Measurements from ENCODE around the gene GPR161. TPM values are rescaled to one million over a fixed set of nuclear protein-coding genes. Genes with fewer than 3 reads are reported as not detected.
"Not testable (repeated sequence)": the region's sequence is repeated elsewhere in the genome, so short reads cannot be mapped to it uniquely, and the experiment has no call there.

The GPR161 gene
- total RNA-seq, 1 experiment from 2014 or later: 6.0 TPM

GRCh38 chr1:168157638-168158037, 20.9 kb upstream of the GPR161 start:
- no TSS peak for BruUV-seq (replicated peaks)
- Histone ChIP-seq H3F3A (ENCODE audit: insufficient read depth, low read depth) (no peaks in the 10 kb centered on the region), H4K20me1 (ENCODE audit: insufficient read depth) (no peaks in the 10 kb centered on the region), H3K9me3 (ENCODE audit: insufficient read depth, low read depth) (peaks cover 7% of the 10 kb centered on the region; the same call in 1 of the 2 replicates), H3K36me3 (ENCODE audit: low read depth) (no peaks in the 10 kb centered on the region), H3K9me2 (ENCODE audit: insufficient read depth) (no peaks in the 10 kb centered on the region), H3K27me3 (ENCODE audit: insufficient read depth, low read depth) (no peaks in the 10 kb centered on the region), H3K79me2 (ENCODE audit: low read depth) (no peaks in the 10 kb centered on the region), H3K4me1 (replicated peaks; ENCODE audit: insufficient read depth) (no peaks in the 10 kb centered on the region), H3K27ac (no peak overlapping the region), H2AFZ (no peak overlapping the region), H3K4me3 (no peak overlapping the region), H3K4me2 (no peak overlapping the region)
- DNase-seq: no peak
- ChIA-PET CTCF (no interaction called here), POLR2A (ENCODE audit: unreplicated experiment) (no interaction called here)
- intact Hi-C loops (cut with micrococcal nuclease; ENCODE audit: unreplicated experiment): no loop called here
- TF ChIP-seq, protein P1, sequence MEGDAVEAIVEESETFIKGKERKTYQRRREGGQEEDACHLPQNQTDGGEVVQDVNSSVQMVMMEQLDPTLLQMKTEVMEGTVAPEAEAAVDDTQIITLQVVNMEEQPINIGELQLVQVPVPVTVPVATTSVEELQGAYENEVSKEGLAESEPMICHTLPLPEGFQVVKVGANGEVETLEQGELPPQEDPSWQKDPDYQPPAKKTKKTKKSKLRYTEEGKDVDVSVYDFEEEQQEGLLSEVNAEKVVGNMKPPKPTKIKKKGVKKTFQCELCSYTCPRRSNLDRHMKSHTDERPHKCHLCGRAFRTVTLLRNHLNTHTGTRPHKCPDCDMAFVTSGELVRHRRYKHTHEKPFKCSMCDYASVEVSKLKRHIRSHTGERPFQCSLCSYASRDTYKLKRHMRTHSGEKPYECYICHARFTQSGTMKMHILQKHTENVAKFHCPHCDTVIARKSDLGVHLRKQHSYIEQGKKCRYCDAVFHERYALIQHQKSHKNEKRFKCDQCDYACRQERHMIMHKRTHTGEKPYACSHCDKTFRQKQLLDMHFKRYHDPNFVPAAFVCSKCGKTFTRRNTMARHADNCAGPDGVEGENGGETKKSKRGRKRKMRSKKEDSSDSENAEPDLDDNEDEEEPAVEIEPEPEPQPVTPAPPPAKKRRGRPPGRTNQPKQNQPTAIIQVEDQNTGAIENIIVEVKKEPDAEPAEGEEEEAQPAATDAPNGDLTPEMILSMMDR (conservative IDR thresholded peaks at IDR 0.05): no peak
- no peak for TF ChIP-seq EZH2 (IDR thresholded peaks at IDR 0.05; ENCODE audit: low read depth)

DNA sequence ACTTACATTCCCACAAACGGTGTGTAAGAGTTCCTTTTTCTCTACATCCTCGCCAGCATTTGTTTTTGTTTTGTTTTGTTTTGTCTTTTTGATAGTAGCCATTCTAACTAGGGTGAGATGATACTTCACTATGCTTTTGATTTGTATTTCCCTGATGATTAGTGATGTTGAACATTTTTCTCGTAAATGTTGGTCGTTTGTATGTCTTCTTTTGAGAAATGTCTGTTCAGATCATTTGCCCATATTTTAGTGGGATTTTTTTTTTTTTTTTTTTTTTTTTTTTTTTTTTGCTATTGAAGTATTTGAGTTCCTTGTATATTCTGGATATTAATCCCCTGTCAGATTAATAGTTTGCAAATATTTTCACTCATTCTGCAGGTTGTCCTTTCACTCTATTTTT, 19.2 kb upstream of the GPR161 start:
- H3K9me2 ChIP-seq (ENCODE audit: insufficient read depth): no peaks in the 10 kb centered on the region
- H3K4me3 ChIP-seq: no peak overlapping the region
- no peak overlapping the region for H2AFZ ChIP-seq
- no TSS peak for BruUV-seq (replicated peaks)
- no peaks in the 10 kb centered on the region for H4K20me1 ChIP-seq (ENCODE audit: insufficient read depth)
- H3K4me1 ChIP-seq (replicated peaks; ENCODE audit: insufficient read depth): no peaks in the 10 kb centered on the region
- no peak overlapping the region for H3K4me2 ChIP-seq
- CTCF ChIA-PET: no interaction called here
- H3K36me3 ChIP-seq (ENCODE audit: low read depth): no peaks in the 10 kb centered on the region
- DNase-seq: no peak
- H3K79me2 ChIP-seq (ENCODE audit: low read depth): no peaks in the 10 kb centered on the region
- intact Hi-C loops (cut with micrococcal nuclease; ENCODE audit: unreplicated experiment): no loop called here
- no peaks in the 10 kb centered on the region for H3F3A ChIP-seq (ENCODE audit: insufficient read depth, low read depth)
- POLR2A ChIA-PET (ENCODE audit: unreplicated experiment): no interaction called here
- no peak overlapping the region for H3K27ac ChIP-seq
- peaks cover 7% of the 10 kb centered on the region; the same call in 1 of the 2 replicates for H3K9me3 ChIP-seq (ENCODE audit: insufficient read depth, low read depth)
- TF ChIP-seq EZH2 (IDR thresholded peaks at IDR 0.05; ENCODE audit: low read depth): no peak
- TF ChIP-seq, protein P1 (conservative IDR thresholded peaks at IDR 0.05): no peak
- no peaks in the 10 kb centered on the region for H3K27me3 ChIP-seq (ENCODE audit: insufficient read depth, low read depth)

DNA sequence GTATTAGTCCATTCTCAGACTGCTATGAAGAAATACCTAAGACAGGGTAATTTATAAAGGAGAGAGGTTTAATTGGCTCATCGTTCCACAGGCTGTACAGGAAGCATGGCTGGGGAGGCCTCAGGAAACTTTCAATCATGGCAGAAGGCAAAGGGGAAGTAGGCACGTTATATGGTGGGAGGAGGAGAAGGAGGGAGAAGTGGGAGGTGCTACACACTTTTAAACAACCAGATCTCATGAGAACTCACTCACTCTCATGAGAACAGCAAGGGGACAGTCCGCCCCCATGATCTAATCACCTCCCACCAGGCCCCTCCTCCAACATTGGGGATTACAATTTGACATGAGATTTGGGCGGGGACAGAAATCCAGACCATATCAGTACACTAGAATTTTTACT, 18.0 kb upstream of the GPR161 start:
- H3K9me3 ChIP-seq (ENCODE audit: insufficient read depth, low read depth); DNase-seq; H3K79me2 ChIP-seq (ENCODE audit: low read depth); H3K27me3 ChIP-seq (ENCODE audit: insufficient read depth, low read depth); H2AFZ ChIP-seq; H3K36me3 ChIP-seq (ENCODE audit: low read depth); BruUV-seq (replicated peaks); H3K4me1 ChIP-seq (replicated peaks; ENCODE audit: insufficient read depth); CTCF ChIA-PET; intact Hi-C loops (cut with micrococcal nuclease; ENCODE audit: unreplicated experiment); H3K27ac ChIP-seq; H3K9me2 ChIP-seq (ENCODE audit: insufficient read depth); H3K4me3 ChIP-seq; H4K20me1 ChIP-seq (ENCODE audit: insufficient read depth); H3K4me2 ChIP-seq; H3F3A ChIP-seq (ENCODE audit: insufficient read depth, low read depth); POLR2A ChIA-PET (ENCODE audit: unreplicated experiment): not testable (repeated sequence)

DNA sequence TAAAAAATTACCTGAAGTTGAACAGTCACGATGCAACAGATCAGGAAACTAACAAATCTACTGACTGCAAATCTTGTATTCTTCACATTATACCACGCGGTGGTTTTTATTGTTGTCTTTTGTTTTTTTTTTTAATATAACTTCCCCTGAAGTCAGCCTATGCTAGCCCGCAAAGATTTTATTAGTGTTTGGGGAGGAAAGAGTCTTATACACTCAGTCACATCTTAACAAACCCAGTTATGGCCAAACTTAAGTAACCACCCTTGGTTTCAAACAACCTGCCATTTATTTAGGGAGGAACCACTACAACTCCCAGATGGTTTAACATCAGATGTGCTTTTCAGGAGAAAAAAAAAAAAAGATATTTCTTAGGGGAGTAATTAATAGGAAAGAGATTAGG, 15.2 kb upstream of the GPR161 start:
- no peak overlapping the region for H3K27ac ChIP-seq
- H4K20me1 ChIP-seq (ENCODE audit: insufficient read depth): no peaks in the 10 kb centered on the region
- H3K27me3 ChIP-seq (ENCODE audit: insufficient read depth, low read depth): no peaks in the 10 kb centered on the region
- BruUV-seq (replicated peaks): no TSS peak
- no peak overlapping the region for H2AFZ ChIP-seq
- no peak overlapping the region for H3K4me2 ChIP-seq
- no peaks in the 10 kb centered on the region for H3K4me1 ChIP-seq (replicated peaks; ENCODE audit: insufficient read depth)
- POLR2A ChIA-PET (ENCODE audit: unreplicated experiment): interaction anchor here (0.6 kb wide), 1 partner anchor 14 kb away, joined by 3 read pairs; no protein-coding TSS in a partner anchor
- H3K79me2 ChIP-seq (ENCODE audit: low read depth): no peaks in the 10 kb centered on the region
- H3F3A ChIP-seq (ENCODE audit: insufficient read depth, low read depth): no peaks in the 10 kb centered on the region
- no peaks in the 10 kb centered on the region for H3K9me3 ChIP-seq (ENCODE audit: insufficient read depth, low read depth)
- intact Hi-C loops (cut with micrococcal nuclease; ENCODE audit: unreplicated experiment): no loop called here
- no peak for DNase-seq
- H3K4me3 ChIP-seq: no peak overlapping the region
- H3K36me3 ChIP-seq (ENCODE audit: low read depth): no peaks in the 10 kb centered on the region
- CTCF ChIA-PET: no interaction called here
- no peak for TF ChIP-seq EZH2 (IDR thresholded peaks at IDR 0.05; ENCODE audit: low read depth)
- TF ChIP-seq, protein P1 (conservative IDR thresholded peaks at IDR 0.05): no peak
- no peaks in the 10 kb centered on the region for H3K9me2 ChIP-seq (ENCODE audit: insufficient read depth)

All from PC-9 (cell line).